Fibroblast of lung (primary cell): ENCODE data around the gene MYRF.

Source experiments
- CTCF ChIP-seq, 2 donors: IDR thresholded peaks in 1 of 2; conservative IDR thresholded peaks in 1 of 2; 1 replicate in 1 of 2; 2 replicates in 1 of 2; pipeline ENCODE4 v1.5.1; 2011 to 2012; ENCODE audit warnings: low read length in 2 of 2, control low read depth in 1 of 2, inconsistent platforms in 1 of 2, low read depth in 1 of 2, mild to moderate bottlenecking in 1 of 2
- EZH2 ChIP-seq: IDR thresholded peaks from 2 replicates; pipeline ENCODE4 v1.5.1; 2012; ENCODE audit warnings: low read length, control low read depth, mild to moderate bottlenecking; ENCODE audit errors: missing control alignments

GRCh38 chr11:61828379-61828628 lies 75.9 kb downstream of the MYRF start:
- TF ChIP-seq CTCF (conservative IDR thresholded peaks at IDR 0.05 in 1 of 2, IDR thresholded peaks at IDR 0.05 in 1 of 2; ENCODE audit: low read depth in 1 of 2, low read length in 2 of 2) = no peak
- TF ChIP-seq EZH2 = no peak
